Stimulated activated CD4-positive, alpha-beta T cell treated with anti-CD3 and anti-CD28 coated beads, Interleukin-15, amount 100 ng/mL, for 1 hour (primary cell): ENCODE measurements around the gene CAMK2D.
"Not testable (repeated sequence)": the region's sequence is repeated elsewhere in the genome, so short reads cannot be mapped to it uniquely, and the experiment has no call there.

Experiments
- DNase-seq, 2 donors: peaks; one replicate each; pipeline ENCODE4 v3.0.0-alpha.2; 2020; ENCODE audit warnings: low read depth in 1 of 2, low spot score in 1 of 2

The CAMK2D gene

DNA sequence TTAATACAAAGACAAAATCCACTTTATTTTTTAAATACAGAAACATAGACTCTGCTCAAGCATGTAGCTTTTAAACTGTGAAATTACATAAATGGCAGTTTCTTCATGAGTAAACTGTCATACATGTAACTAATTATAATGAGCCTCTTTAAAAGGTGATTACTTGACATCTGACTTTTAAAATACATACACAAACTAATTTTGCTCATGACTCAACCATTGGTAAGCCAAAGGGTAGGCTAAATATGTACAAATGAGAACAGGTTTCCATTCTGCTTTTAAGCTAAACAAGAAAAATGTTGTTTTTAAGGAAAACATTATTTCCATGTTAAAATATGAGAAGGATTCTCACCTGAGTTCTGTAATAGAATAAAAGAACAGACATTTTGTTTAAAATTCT, 27.9 kb downstream of the CAMK2D start:
- no peak for DNase-seq

DNA sequence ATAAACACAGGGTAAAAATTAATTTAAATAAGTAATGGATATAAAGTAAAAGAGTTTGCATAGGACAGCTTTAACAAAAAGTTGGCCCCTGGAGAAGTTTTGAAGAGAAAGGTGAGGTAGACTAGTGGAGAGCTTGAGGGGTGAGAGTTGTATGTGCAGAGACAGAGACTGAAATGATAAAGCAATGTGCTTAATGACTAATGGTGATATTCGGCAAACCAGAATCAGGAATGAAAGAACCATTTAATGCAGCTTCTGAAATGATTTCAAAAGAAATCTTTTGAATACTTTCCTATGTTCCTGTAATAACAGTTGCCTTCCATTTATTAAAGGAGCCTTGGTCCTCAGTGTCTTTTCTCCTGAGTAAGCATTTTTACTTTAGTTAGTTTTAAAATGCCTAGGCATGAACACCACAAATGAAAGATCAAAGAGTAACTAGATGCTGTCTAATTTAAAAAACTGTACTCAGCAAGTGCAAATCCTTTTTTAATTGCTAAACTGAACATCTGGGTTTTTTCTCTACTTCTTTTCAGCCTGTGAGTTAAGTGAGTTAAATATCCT, 28.5 kb downstream of the CAMK2D start:
- DNase-seq: no peak

DNA sequence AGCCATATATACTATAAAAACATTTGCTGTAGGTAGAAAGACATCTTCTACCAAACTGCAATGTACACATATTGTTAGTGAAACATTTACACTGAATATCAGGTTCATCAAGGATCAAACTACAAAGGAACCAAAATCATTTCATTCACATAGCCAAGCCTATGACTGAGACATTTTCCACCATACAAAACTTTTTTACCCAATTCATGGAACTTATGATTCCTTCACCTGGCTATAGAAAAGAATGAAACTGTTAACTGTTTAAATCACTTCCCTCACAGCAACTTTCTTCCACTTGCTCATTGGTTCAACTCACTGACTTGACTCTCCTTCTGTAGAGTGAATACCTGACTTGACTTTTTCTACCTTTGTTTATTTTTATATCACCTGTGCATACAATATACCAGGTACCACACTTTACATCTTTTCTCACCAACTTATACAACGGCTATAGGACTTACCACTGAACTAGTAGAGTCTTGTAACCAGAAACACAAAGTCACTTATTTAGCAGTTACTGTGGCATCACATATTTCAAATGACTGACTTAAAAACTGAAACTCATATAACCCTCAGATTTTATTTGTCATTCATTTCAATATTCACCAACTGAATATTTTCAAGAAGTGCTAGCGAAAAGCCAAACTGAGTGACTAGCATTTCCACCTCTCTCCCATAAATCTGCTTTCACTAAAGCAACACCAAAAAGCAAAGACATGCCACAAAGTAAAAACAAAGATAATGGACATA, 30.9 kb downstream of the CAMK2D start:
- no peak for DNase-seq

DNA sequence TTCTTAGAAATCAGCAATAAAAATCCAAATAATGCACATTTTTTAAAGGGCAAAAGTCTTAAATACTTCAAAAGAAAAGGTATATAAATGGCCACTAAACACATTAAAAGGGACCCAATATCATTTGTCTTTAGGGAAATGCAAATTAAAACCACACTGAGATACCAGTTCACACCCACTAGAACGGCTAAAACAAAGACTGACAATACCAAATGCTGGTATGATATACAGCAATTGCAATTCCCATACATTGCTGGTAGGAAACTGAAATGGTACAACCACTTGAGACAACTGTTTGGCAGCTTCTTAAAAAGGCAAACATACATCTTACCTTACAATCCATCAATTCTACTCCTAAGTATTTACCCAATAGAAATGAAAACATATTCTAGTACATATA, 33.7 kb downstream of the CAMK2D start:
- no peak for DNase-seq

DNA sequence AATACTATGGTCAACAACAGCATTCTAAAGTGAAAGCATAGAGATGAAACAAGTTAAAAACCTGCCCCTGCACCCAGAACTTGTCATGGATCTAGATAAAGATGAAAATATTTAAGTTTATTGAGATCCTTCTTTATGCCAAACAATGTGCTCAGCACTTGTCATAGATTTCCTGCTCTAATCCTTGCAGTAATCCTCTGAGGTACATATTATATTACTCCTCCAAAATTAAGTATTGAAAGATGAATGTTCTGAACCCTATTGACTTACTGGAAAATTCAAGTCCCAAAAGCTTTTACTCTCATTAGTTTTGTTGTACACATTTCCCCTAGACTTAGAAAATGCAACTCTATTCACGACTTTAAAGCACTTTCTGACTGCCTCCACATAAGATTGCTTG, 35.6 kb downstream of the CAMK2D start:
- no peak for DNase-seq

DNA sequence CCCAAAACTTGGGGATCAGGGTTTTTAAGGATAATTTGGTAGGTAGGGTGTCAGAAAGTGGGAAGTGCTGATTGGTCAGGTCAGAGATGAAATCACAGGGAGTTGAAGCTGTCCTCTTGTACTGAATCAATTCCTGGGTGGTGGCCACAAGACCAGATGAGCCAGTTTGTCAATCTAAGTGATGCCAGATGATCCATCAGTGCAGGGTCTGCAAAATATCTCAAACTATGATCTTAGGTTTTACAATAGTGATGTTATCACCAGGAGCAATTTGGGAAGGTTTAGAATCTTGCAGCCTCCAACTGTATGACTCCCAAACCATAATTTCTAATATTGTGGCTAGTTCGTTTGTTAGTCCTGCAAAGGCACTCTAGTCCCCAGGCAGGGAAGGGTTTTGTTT, 43.3 kb downstream of the CAMK2D start:
- no peak for DNase-seq

DNA sequence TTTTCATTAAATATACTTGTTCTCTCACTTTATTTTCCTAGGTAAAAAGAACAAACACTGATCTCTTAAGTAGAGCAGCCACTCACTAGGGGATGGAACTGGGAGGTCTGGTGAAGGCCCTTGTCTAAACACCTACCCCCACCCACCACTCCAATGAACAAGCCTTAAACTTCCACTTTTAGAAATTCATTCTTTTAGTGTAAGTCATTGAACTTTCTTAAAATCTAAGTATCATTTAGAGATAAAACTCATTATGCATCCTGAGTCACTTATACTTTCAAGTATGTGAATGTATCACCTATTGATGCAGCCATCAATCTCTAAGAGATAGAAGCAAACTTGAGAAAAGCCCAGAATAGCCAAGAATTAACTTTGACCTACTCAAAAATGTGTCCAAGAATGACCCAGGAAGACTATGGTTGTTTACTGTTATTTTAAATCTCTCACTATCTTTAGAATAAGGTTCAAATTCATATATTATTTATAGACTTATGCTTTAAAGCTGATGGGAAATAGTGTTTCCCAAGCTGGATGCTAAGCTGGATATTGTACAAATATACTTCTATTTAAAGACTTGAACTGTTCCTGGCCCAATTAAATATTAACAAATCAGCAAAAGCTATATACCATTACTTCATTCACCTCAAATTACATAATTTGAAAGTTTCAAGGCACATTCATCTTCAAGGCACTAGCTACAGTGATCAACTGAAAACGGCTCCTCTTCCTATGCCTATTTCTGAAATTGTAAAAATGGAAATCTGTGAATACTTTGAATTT, 49.5 kb downstream of the CAMK2D start:
- no peak for DNase-seq

DNA sequence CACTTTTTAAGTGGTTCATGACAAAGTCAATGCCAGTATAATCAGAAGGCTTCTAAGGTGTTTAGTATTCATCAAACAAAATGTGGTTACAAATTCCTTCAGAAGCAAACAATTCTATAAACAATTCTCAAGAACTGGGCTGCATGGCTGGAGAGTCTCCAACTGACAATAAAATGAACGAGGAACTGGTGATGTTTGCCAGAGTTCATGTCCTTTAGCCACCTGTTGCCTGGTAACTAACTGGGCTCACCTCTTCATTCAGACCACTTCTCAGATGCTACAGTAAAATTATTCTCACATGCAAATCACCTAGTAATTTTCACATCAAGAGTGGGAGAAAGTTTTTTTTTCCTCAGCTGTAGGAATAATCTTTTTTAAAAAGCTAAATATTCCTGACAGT, 53.3 kb downstream of the CAMK2D start:
- no peak for DNase-seq

DNA sequence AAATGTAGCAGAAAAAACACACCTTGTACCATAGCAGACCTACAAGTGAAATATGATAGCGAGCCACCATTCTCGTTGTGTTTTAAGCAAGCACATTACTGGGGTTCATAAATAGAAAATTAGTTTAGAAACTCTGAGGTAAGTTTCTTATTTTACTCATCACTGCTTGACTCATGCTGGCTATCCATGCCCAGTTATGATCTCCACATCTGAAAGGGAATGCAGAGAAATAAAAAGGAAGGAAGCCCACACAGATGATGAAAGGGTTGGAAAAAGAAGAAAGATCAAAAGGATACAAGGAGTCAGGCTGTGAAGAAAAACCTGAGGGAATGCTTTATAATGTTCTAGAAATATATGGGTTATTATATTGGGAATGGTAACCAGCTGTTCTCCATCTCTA, 54.5 kb downstream of the CAMK2D start:
- no peak for DNase-seq

DNA sequence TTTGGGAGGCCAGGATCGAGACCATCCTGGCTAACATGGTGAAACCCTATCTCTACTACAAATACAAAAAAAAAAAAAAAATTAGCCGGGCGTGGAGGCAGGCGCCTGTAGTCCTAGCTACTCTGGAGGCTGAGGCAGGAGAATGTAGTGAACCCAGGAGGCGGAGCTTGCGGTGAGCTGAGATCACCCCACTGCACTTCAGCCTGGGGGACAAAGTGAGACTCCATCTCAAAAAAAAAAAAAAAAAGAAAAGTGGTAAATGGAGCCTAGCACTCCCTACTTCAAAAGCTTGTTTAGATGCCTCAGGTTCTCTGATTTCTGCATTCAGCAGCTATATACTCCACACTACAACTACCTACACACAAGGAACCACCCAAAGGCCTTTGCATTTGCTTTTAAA, 56.4 kb downstream of the CAMK2D start:
- not testable (repeated sequence) for DNase-seq

DNA sequence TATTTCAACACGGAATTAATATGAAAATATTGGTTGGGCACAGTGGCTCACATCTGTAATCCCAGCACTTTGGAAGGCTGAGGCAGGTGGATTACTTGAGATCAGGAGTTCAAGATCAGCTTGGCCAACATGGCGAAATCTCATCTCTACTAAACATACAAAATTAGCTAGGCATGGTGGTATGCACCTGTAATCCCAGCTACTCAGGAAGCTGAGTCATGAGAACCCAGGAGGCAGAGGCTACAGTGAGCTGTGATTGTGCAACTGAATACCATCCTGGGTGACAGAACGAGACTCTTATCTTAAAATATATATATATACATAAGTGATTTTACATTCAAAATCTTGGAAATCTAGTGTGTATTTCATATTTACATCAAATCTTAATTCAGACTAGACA, 58.9 kb downstream of the CAMK2D start:
- DNase-seq: not testable (repeated sequence)

DNA sequence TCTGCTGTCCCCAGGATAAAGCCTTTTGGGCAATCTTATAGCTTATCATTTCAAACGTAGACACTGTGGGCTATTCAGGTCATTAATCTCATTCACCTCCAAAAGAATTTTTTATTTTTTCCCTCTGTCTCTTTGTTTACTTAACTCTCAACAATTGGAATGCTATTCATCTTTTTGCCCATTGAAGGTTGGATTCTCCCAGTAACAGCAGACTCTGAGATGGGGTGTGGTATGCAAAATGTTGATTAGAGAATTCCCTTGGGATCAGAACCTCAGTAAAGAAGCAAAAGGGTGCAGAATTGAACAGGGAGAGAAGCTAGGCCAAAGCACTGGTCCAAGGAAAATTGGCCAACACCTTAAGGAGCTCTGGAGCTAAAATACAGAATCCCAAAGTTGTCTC, 60.4 kb downstream of the CAMK2D start:
- DNase-seq: no peak

DNA sequence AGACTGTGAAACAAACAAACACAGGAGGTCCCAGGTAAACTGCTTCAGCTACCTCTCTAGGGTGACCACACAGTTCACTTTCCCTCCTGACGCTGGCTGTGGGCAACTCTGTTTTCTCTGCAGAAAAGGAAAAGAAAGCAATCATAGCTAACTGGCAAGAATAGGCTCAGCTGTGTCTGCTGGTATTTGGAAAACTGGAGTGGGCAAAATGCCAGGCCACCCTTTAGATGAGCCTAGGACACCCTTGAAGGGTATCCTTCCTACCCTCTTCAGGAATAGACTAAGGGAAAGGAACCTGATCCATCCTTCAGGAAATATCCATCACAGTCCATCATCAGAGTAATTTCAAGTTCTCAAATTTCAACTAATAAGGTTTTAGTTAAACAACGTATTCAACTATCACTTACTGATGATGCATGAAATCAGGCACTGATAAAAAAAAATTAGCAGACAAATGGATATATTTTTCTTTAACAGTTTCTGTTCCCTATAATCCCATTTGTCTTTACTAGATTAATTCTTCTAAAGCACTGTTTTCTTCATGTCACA, 60.9 kb downstream of the CAMK2D start:
- no peak for DNase-seq

DNA sequence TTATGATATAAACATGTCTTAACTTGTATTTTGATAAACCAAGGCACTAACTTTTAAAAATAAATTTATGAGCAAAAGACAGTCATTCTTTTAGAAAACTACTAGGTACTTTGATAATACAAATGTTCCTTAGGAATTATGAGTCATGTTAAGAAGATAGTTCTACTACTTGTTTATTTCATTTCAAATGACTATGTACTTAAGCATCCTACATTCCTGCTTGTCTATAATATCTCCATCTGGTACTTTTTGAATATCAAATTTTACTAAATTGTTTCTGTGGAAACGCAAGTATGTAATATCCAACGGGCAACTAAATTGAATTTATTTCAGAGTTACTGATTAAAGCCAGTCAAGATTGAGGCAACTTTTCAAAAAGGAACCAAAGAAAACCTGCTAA, 61.8 kb downstream of the CAMK2D start:
- no peak for DNase-seq

DNA sequence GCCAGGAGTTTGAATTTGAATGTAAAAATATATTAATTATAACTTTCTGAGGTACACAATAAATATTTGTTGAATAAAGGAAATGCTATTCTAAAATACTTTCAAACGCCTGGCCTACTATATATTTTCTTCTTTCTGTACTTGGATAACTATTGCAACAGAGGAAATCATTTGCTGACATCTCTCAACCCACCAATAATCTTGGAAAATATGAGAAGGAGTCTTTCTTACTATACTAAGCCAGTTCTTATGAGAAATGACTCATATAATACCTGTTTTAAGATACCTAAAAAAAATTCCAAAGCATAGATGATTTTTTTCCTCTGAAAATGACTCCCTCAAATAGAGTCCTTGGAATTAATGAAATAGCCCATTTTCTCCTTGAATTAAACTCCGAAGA, 64.1 kb downstream of the CAMK2D start:
- no peak for DNase-seq

DNA sequence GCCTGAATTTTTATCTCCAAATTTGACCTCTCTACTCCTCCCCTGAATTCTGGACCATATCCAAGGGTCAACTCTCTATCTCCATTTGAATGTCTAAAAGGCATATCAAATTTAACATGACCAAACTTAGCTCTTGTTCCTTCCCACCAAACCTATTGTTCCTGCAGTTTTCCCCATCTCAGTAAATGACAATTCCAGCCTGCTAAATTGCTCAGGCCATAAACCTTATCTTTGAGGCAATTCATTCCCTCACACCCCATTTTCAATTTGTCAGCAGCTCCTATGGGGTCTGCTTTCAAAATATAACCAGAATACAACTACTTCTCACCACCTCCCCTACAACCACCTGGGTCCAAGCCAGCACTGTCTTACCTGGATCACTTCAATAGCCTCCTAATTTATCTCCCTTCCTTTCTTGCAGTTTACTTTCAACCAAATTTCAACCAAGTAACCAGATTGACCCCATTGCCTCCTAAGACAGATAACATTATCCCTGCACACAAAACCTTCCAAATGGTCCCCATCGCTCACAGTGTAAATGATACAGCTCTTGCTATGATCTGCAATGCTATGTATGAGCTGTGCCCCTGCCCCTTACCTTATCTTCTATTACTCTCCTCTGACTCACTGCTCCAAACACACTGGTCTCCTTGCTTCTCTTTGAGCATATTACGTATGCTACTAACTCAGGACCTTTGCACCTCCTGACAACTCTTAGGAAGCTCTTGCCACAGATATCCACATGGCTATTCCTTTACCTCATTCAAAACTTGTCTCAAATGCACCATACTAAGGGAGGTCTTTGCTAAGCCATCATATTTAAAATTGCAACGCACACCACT, 66.0 kb downstream of the CAMK2D start:
- DNase-seq: no peak

DNA sequence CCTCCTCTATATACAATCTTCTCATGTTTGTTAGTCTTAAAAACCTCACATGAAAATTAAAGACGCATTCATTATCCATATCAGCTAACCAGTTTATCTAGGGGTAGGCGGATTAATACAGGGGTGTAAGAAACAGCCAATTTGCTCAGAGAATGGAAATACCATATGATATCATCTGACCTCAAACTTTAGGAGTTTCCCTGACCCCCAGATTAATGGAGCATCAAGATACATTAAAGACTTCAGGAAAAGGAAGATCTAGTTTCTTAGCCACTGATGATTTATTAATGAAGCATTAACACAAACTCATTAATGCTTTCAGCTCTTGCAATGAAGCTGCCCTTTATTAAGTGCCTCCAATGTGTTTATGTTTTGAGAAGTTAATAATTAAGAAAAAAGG, 67.5 kb downstream of the CAMK2D start:
- DNase-seq: no peak

DNA sequence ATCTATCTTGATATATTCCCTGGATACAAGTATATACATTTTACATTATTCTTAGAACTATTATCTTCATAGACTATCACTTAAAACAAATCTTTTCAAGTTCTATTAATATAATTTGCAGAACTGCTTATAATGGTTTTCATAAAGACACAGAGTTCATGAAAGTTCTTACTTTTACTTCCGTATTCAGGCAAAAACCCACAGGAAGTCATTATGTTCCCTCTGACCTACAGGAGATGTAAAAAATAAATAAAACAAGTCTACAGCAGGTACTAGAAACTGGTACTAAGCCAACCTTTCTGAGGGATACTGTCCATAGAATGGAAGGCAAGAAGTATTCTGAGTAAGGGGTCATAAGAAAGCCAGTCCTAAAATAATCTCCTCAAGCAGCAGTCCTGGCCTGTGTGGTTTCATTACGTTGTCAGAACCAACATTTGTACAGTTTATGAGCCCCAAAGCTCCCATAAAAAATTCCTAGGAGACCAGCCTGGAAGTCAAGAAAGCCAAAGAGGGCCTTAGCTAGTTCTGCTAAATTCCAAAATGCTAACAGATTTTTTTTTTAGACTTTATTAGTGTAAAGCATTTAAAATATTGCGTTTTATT, 68.6 kb downstream of the CAMK2D start:
- DNase-seq: no peak

DNA sequence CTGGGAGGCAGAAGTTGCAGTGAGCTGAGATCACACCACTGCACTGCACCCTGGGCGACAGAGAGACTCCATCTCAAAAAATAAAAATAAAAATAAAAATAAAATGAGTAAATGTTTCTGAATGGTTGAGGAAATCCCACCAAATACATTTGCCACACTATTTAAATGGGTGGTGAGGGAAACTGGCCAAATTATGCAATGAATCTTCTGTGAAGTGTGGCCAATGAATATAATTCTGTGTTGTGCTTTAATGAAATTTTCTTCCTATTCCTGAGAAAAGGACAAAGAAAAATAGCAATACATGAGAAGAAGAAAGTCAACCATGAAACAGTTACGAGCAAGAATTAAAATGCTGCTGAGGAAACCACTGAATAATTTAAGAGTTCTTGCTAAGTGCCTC, 69.9 kb downstream of the CAMK2D start:
- DNase-seq: no peak

DNA sequence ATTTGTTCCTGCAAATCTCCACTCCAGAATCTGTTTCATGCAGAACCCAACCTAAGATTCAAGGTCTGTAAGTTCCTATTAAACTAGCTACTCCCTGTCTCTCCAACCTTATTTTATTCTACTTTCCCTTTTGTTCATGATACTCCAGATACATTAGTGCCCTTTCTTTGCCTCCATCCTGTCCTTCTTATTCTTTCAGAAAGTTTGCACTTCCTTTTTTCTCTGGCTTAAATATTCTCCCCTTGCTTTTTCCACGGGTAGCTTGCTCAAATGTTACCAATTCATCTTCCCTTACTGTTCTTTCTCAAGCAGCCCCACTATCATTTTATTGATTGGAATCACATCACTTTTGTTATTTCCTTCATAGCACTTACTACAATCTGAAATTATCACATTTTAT, 72.1 kb downstream of the CAMK2D start:
- DNase-seq: no peak
